Measurements from ENCODE around the gene GADL1.

Gene GADL1

DNA sequence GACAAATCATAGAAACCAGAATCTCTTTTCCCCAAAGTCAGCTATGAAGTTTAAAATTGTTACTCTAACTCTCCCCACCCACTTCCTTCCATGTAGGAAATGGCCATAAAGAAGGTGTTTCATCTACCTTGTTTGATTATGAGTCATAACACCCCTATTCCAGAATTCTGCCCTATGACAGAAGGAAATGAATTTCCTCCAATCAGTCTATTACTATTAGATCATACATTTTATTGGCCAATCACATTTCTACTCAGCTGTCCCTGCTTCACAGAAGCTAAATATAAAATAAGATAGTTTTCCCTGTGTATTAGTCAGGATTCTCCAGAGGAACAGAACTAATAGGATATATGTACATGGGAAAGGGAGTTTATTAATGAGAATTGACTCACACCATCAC lies 186.0 kb downstream of the GADL1 start:
- H4K20me1 ChIP-seq (ENCODE audit: insufficient read depth, low read length) = no peaks in the 10 kb centered on the region
- H3K4me2 ChIP-seq (ENCODE audit: low read depth, low read length) = no peak overlapping the region
- H3K4me1 ChIP-seq (ENCODE audit: low read length) = no peaks in the 10 kb centered on the region
- no peak overlapping the region for H2AFZ ChIP-seq (ENCODE audit: low read length)
- H3K9me2 ChIP-seq (replicated peaks; ENCODE audit: insufficient read depth, low read length) = no peaks in the 10 kb centered on the region
- no peak overlapping the region for H3K4me3 ChIP-seq (ENCODE audit: low read length)
- no peaks in the 10 kb centered on the region; the same call in 1 of the 2 replicates for H3K36me3 ChIP-seq (replicated peaks; ENCODE audit: insufficient read depth, low read length)
- DNase-seq = no peak
- H3K9ac ChIP-seq (ENCODE audit: low read length) = no peak overlapping the region
- no peak overlapping the region for H3K27ac ChIP-seq (ENCODE audit: low read length)
- H3K9me3 ChIP-seq (replicated peaks; ENCODE audit: insufficient read depth, low read length) = no peaks in the 10 kb centered on the region
- no peaks in the 10 kb centered on the region for H3K79me2 ChIP-seq (ENCODE audit: low read length)
- H3K27me3 ChIP-seq (replicated peaks; ENCODE audit: insufficient read depth, low read length) = no peaks in the 10 kb centered on the region
- TF ChIP-seq EZH2 (optimal IDR thresholded peaks at IDR 0.05; ENCODE audit: low read depth, low read length) = no peak
- no peak for TF ChIP-seq EZH2phosphoT487 (IDR thresholded peaks at IDR 0.05; ENCODE audit: low read length)
- TF ChIP-seq CTCF (IDR thresholded peaks at IDR 0.05; ENCODE audit: low read length) = no peak
- no peaks in the 10 kb centered on the region for H3F3A ChIP-seq (ENCODE audit: insufficient read depth, low read length)

DNA sequence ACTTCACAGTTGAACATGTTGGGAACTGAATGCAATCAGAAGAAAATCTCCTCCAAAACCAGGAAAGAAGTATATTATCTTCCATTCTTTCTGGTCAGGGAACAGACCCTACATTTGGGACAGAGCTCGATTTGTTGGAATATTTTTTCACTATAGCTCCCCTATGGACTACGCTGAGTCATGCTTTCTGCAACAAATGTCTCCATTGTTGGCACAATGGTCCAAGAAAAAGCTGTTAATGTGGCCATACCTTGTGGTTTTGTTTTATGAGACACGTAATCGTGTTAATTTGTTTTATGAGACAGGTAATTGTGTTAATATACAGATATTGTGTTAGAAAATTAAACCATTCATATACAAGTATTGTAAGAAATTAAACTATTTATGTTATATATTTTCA lies 186.6 kb downstream of the GADL1 start:
- Histone ChIP-seq H3K9ac (ENCODE audit: low read length) (no peak overlapping the region), H3K4me2 (ENCODE audit: low read depth, low read length) (no peak overlapping the region), H3F3A (ENCODE audit: insufficient read depth, low read length) (no peaks in the 10 kb centered on the region), H2AFZ (ENCODE audit: low read length) (no peak overlapping the region), H3K79me2 (ENCODE audit: low read length) (no peaks in the 10 kb centered on the region), H3K9me2 (replicated peaks; ENCODE audit: insufficient read depth, low read length) (no peaks in the 10 kb centered on the region), H3K4me1 (ENCODE audit: low read length) (no peaks in the 10 kb centered on the region), H3K4me3 (ENCODE audit: low read length) (no peak overlapping the region), H3K27ac (ENCODE audit: low read length) (no peak overlapping the region), H3K36me3 (replicated peaks; ENCODE audit: insufficient read depth, low read length) (no peaks in the 10 kb centered on the region), H3K27me3 (replicated peaks; ENCODE audit: insufficient read depth, low read length) (no peaks in the 10 kb centered on the region), H3K9me3 (replicated peaks; ENCODE audit: insufficient read depth, low read length) (no peaks in the 10 kb centered on the region), H4K20me1 (ENCODE audit: insufficient read depth, low read length) (no peaks in the 10 kb centered on the region)
- no peak for DNase-seq
- no peak for TF ChIP-seq EZH2phosphoT487 (IDR thresholded peaks at IDR 0.05; ENCODE audit: low read length)
- TF ChIP-seq CTCF (IDR thresholded peaks at IDR 0.05; ENCODE audit: low read length) = no peak
- no peak for TF ChIP-seq EZH2 (optimal IDR thresholded peaks at IDR 0.05; ENCODE audit: low read depth, low read length)

GRCh38 chr3:30704931-30705890 lies 189.2 kb downstream of the GADL1 start:
- Histone ChIP-seq H3K4me3 (ENCODE audit: low read length) (no peak overlapping the region), H3K27ac (ENCODE audit: low read length) (no peak overlapping the region), H3K27me3 (replicated peaks; ENCODE audit: insufficient read depth, low read length) (no peaks in the 10 kb centered on the region), H3K4me2 (ENCODE audit: low read depth, low read length) (no peak overlapping the region), H3K9ac (ENCODE audit: low read length) (no peak overlapping the region), H3F3A (ENCODE audit: insufficient read depth, low read length) (no peaks in the 10 kb centered on the region), H2AFZ (ENCODE audit: low read length) (no peak overlapping the region), H3K79me2 (ENCODE audit: low read length) (no peaks in the 10 kb centered on the region), H3K4me1 (ENCODE audit: low read length) (no peaks in the 10 kb centered on the region), H3K9me3 (replicated peaks; ENCODE audit: insufficient read depth, low read length) (no peaks in the 10 kb centered on the region), H3K9me2 (replicated peaks; ENCODE audit: insufficient read depth, low read length) (no peaks in the 10 kb centered on the region), H4K20me1 (ENCODE audit: insufficient read depth, low read length) (no peaks in the 10 kb centered on the region), H3K36me3 (replicated peaks; ENCODE audit: insufficient read depth, low read length) (no peaks in the 10 kb centered on the region)
- no peak for DNase-seq
- TF ChIP-seq EZH2phosphoT487 (IDR thresholded peaks at IDR 0.05; ENCODE audit: low read length) (no peak), EZH2 (optimal IDR thresholded peaks at IDR 0.05; ENCODE audit: low read depth, low read length) (no peak), CTCF (IDR thresholded peaks at IDR 0.05; ENCODE audit: low read length) (no peak)
